Tibial artery (tissue), 4 donors: ENCODE measurements around the gene MYL3.

Experiments
- DNase-seq, 2 donors: peaks; one replicate each; pipeline ENCODE4 v3.0.0-alpha.2; 2019
- H3K27ac ChIP-seq, 2 donors: fragments of 200-600 bp; sonication (generic) in 1 of 2; 1 replicate in 1 of 2; 2 replicates in 1 of 2; pipeline ENCODE4 v1.5.1; 2018 to 2019; ENCODE audit warnings: mild to moderate bottlenecking in 1 of 2
- H3K27me3 ChIP-seq, 2 donors: fragments of 200-600 bp; sonication (generic) in 1 of 2; one replicate each; pipeline versions ENCODE4 v1.5.1 to v1.6.0; 2016 to 2019
- H3K36me3 ChIP-seq, 3 donors: fragments of 200-600 bp; sonication (generic) in 2 of 3; one replicate each; pipeline ENCODE4 v1.5.1; 2016 to 2019; ENCODE audit warnings: mild to moderate bottlenecking in 2 of 3
- H3K4me1 ChIP-seq, 4 donors: fragments of 200-600 bp; sonication (generic) in 2 of 4; 1 replicate in 3 of 4; 2 replicates in 1 of 4; pipeline ENCODE4 v1.5.1; 2016 to 2019
- H3K4me3 ChIP-seq, 2 donors: fragments of 200-600 bp; sonication (generic) in 1 of 2; 1 replicate in 1 of 2; 2 replicates in 1 of 2; pipeline ENCODE4 v1.5.1; 2018 to 2019; ENCODE audit warnings: mild to moderate bottlenecking in 2 of 2
- H3K9me3 ChIP-seq, 3 donors: fragments of 200-600 bp; sonication (generic) in 1 of 3; one replicate each; pipeline ENCODE4 v1.5.1; 2016 to 2019
- intact Hi-C: fragments of 100-400 bp; cut with DNase I; formaldehyde crosslinking; loops from one replicate; pipeline ENCODE4 v1.15.0; 2023; ENCODE audit warnings: low total_unique reads
- TF ChIP-seq, protein P1 (sequence below), 2 experiments: fragments of 200-600 bp in 1 of 2; fragments of 450-650 bp in 1 of 2; IDR thresholded peaks; one replicate each; pipeline ENCODE4 v1.5.1; 2017 to 2019; ENCODE audit warnings: antibody characterized with exemption in 2 of 2, mild to moderate bottlenecking in 1 of 2, moderate library complexity in 1 of 2

MYL3 gene

DNA sequence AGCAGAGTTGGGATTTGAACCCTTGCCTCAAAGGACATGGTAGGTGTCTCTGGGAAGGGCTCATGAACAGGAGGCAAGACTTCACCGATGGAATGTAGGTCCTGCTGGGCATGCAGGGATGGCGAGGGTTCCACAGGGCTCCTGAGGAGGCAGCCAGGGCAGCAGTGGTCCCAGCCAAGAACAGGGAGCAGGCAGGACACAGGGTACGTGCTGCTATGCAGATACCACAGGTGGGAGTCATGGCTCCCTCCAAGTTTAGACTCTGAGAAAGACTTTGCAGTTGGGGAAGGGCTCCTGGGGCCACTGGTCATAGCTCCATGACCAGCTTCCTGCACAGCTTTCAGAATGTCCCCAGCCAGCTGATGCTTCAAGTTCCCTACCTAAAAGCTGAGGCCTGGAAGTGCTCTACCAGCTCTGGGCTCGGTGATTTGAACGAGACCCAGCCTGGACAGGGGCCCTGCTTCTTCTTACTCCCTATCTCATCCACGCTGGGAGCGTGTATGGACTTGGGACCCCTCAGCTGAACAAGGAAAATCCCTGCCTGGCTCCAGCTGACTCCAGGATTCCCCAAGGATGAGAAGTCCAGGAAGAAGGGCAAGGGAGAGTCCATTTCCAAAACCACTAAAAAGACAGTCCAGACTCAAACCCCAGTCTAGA, 747 bp downstream of the MYL3 start:
- DNase-seq = peak; percentile 13 to 58
- Histone ChIP-seq H3K9me3 (no peaks in the 10 kb centered on the region), H3K27me3 (no peaks in the 10 kb centered on the region), H3K27ac (no peak overlapping the region), H3K36me3 (no peaks in the 10 kb centered on the region), H3K4me1 (peaks cover 0 to 24% (median 21%) of the 10 kb centered on the region in 4 donors), H3K4me3 (no peak overlapping the region)
- intact Hi-C loops = no loop called here
- TF ChIP-seq, protein P1, sequence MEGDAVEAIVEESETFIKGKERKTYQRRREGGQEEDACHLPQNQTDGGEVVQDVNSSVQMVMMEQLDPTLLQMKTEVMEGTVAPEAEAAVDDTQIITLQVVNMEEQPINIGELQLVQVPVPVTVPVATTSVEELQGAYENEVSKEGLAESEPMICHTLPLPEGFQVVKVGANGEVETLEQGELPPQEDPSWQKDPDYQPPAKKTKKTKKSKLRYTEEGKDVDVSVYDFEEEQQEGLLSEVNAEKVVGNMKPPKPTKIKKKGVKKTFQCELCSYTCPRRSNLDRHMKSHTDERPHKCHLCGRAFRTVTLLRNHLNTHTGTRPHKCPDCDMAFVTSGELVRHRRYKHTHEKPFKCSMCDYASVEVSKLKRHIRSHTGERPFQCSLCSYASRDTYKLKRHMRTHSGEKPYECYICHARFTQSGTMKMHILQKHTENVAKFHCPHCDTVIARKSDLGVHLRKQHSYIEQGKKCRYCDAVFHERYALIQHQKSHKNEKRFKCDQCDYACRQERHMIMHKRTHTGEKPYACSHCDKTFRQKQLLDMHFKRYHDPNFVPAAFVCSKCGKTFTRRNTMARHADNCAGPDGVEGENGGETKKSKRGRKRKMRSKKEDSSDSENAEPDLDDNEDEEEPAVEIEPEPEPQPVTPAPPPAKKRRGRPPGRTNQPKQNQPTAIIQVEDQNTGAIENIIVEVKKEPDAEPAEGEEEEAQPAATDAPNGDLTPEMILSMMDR (IDR thresholded peaks at IDR 0.05) = no peak

DNA sequence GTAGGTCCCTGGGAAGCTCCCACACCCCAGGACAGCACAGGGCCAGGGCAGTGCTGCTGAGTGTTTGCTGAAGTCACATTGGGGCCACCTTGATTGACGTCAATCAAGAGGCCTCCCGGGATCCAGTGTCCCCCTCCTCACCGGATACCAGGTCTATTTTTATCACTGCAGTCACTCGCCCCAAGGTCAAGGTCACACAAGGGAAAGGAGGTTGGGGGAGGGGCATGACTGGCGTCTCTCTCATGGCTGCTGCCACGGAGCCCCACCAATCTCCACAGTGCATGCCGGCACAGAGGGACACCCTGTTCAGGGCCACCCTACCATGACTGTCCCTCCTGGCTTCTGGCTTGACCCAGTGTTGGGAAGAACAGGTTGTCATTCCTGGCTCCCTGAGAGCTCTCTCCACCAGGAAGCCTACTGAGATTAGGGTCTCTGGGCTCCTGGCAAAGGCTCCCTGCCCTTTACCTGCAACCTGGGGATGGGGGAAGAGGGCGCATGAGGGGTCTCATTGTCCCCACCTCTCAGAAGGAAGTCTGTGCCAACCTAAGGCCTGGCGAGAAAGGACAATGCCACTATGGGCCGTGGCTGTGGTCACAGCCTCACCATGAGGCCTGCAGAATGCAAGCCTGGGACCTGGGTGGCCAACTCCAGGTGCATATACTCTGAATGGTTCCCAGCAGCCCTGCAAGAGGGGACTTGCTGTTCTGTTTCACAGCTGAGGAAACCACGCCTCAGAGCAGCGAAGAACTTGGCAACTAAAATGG, 1.5 kb downstream of the MYL3 start:
- TF ChIP-seq, protein P1 (IDR thresholded peaks at IDR 0.05) = no peak
- intact Hi-C loops = no loop called here
- no peaks in the 10 kb centered on the region for H3K36me3 ChIP-seq
- H3K9me3 ChIP-seq = no peaks in the 10 kb centered on the region
- H3K27ac ChIP-seq = no peak overlapping the region
- H3K4me1 ChIP-seq = peaks cover 0 to 17% (median 14%) of the 10 kb centered on the region in 4 donors
- no peaks in the 10 kb centered on the region for H3K27me3 ChIP-seq
- peak; percentile 10 to 58 for DNase-seq
- no peak overlapping the region for H3K4me3 ChIP-seq

DNA sequence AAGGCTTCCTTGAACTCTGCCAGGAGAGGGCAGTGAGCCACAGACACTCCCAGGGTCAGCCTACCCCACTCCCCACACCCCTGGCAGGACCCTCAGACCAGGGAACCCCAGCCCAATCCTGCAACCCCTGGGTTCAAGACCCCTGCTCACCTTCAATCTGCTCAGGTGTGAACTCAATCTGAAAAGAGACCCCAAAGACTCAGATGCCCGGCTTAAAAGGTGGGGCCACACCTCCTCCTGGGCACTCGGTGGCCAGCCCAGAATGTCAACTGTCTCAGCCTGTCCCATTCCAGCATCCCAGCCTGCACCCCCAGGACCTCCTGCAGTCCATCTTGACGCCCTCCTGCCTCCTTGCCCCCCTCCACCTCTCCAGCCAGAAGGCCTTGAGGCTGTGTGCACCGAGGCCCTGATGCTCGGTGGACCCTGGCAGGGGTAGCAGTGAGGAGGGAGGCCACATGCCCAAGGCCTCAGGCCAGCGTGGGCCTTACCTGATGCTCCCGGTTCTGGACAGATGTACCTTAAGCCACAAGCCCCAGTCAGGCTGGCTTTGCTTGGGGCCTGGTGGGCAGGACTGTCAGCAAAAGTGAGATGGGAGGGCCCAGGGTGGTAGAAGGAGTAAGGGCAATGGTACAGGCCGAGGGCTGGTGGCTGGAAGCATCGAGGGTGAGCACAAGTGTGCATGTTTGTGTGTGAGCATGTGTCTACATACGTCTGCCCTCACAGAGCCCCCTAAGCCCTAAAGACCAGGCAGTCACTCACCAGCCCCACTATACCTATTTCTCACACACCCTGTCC, 2.2 kb downstream of the MYL3 start:
- intact Hi-C loops = no loop called here
- Histone ChIP-seq H3K4me1 (peaks cover 0 to 14% (median 12%) of the 10 kb centered on the region in 4 donors), H3K27me3 (no peaks in the 10 kb centered on the region), H3K4me3 (no peak overlapping the region), H3K9me3 (no peaks in the 10 kb centered on the region), H3K27ac (no peak overlapping the region), H3K36me3 (no peaks in the 10 kb centered on the region)
- TF ChIP-seq, protein P1 (IDR thresholded peaks at IDR 0.05) = no peak
- peak; percentile 13 to 57 for DNase-seq

DNA sequence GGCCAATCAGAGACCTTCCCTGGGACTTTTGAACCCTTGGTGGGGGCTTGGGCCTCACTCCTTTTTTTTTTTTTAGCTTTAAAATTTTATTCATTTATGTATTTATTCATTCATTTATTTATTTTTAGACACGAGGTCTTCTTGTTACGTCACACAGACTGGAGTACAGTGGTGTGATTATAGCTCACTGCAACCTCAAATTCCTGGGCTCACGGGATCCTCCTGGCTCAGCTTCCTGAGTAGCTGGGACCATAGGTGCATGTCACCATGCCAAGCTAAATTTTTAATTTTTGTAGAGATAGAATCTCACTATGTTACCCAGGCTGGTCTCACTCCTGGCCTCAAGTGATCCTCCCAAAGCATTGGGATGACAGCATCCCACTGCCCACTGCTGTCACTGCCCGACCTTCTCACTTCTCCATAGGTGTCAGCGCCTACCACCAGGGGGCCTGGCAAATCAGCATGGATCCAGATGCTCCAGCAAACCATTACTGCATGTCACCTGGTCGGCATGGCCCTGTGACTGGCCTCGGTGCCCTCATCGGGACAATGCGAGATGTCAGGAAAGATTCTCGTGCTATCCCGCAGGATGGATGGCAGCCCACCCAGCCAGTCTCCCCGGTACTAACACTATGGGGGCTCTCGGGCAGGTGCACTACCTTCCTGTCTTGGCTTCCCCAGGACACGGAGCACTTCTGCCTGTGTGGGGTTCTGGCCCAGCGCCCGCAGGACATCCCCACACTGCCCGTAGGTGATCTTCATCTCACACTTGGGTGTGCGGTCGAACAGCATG, 3.0 kb downstream of the MYL3 start:
- no peaks in the 10 kb centered on the region for H3K9me3 ChIP-seq
- H3K36me3 ChIP-seq = no peaks in the 10 kb centered on the region
- DNase-seq = peak; percentile 18 to 58
- no peak overlapping the region for H3K27ac ChIP-seq
- no peaks in the 10 kb centered on the region for H3K27me3 ChIP-seq
- H3K4me1 ChIP-seq = peaks cover 0 to 10% (median 9%) of the 10 kb centered on the region in 4 donors
- TF ChIP-seq, protein P1 (IDR thresholded peaks at IDR 0.05) = peak; percentile 18 to 21
- H3K4me3 ChIP-seq = no peak overlapping the region
- intact Hi-C loops = no loop called here
